ENCODE results near the gene PCYOX1L.

The PCYOX1L gene

DNA sequence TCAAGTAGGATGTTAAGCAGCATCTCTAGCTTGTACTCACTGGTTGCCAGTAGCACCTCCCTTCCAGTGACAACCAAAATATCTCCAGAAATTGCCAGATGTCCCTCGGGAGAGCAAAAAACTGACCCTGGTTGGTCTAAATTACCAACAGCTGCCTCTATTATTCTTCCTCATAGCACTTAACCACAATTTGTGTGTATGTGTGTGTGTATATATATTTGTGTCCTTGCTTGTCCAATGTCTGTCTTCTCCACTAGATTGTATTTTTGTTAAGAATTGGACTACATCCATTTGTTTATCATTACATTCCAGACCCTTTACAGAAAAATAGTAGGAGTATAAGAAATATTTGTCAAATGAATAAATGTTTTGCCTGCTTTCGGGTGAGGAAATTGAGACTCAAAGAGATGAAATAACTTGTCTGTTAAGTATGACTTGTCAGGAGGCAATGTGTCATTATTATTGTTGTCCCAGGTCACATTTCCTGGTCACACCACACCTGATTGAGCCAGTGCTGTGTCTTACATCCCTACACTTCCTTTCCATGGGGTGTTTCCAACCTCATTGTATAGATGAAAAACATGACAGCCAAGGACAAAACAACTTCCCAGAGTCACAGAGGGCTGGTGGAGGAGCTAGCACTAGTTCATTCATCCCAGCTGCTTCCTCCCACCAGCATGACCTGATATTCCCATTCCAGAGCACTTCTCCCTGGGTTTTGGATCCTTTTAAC, 24.0 kb upstream of the PCYOX1L start:
- DNase-seq = no peak

DNA sequence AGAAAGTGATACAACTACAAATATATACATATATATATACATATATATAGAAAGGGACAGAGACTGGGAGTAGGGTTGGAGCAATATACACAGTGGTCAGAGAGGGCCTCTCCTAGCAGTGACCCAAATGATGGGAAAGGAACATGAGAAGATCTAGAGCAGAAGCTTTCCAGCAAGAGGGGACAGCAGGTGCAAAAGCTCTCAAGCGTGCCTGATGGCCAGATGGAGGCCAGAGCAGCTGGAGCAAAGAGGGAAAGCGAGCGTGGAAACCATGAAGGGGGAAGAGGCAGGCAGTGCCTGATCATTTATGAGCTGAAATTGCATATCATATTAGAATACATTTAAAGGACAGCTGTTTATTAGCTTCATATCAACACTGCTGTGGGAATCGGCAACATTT, 20.1 kb upstream of the PCYOX1L start:
- DNase-seq = no peak

DNA sequence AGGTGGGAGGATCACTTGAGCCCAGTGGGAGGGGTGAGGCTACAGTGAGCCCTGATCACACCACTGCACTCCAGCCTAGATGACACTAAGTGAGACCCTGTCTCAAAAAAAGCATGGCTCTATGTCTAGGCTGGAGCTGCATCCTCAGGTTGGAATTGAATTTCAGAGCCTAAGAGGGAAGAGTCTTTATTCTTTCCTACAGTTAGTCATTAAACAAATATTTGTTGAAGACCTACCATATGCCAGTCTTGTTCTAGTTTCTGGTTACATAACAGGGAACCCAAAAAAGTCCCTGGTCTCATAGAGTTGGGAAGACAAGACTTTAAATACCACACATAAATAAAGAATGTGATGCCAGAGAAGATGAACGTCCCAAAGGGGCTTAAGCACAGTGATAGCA, 19.5 kb upstream of the PCYOX1L start:
- DNase-seq = no peak

DNA sequence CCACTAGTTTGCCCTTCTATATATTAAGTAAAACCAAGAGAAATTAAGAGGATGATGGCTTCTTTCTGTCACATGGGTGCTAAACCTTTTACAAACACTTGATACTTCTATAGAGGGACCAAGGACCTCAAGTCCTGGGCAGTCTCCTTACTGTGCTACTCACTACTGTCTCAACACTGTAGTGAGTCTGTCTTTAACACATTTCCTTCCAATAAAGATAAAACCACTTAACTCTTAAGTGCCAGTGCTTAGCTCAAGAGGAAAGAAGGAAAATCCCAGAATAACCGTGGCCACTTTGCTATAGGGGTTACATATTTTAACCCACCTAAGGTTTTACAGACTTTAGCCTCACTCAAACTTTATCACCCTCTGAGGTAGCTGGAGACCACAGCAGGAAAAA, 16.9 kb upstream of the PCYOX1L start:
- DNase-seq = no peak

DNA sequence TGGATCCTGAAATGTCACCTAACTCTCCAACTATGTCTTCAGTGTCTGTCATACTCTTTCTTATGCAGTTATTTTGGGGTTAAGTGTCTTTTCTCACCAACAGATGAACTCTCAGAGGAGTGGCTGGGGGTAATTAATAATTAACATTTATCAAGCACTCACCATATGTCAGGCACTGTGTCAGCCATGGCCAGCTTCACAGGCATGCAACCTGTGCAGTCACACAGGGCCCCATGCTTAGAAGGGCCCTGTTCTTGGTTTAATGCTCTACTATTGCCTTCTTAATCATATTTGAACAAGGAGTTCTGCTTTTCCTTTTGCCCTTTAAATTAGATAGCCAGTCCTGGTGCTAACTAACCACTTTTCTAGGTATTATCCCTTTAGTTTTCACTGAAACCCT, 16.0 kb upstream of the PCYOX1L start:
- no peak for DNase-seq

DNA sequence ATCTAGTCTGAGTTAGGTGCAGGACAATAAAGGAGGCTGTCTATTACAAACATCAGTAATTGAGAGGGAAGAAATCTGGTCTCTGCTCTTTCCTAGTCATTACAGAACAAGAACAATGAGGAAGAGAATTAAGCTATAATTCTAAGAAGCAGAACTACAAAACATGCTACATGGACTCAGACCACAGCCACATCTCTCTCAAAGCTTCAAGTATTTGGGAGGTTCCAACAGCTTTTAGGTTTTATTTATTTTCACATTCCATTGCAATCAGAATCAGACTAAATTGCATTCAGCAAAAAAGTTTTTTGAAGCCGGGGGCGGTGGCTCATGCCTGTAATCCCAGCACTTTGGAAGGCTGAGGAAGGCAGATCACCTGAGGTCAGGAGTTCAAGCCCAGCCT, 13.7 kb upstream of the PCYOX1L start:
- DNase-seq = no peak

DNA sequence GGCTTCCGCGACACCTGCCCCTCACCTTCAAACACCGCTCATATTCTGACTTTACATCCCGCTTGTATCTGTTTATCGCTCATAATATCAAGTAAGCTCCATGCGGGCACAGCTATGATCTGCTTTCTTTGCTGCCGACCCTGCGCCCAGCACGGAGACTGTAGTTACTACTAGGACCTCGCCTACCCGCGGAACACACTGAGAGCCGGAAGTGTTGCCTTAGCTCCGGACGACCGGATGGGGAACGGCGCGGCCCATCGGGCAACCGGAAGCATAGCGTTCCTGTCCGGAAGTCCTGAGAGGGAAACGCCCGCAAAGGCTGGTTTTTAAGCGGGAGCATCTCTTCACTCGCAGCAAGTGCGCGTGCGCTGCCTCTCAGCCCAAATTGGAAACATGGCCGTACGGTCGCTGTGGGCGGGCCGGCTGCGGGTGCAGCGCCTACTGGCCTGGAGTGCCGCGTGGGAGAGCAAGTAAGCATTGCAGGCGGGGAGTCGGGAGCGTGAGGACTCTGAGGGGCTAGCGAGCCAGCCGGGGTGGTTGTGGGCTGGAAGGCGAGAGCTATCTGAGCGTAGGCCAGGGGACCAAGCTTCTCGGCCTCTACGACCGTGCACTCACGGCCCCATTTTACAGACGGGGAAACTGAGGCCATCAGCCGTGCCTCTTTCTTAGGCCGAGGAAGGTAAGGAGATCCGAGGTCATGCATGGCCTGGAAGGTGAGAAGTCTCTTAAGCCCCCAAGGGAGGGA, 12.5 kb upstream of the PCYOX1L start, which contains the start of gene GRPEL2:
Gene GRPEL2 (plus strand): TSS at position 353 of the 745 bp plus-strand sequence. CDS start 41 bp downstream, at position 394.
- DNase-seq = peak; percentile 75 to 98 (median 93)

DNA sequence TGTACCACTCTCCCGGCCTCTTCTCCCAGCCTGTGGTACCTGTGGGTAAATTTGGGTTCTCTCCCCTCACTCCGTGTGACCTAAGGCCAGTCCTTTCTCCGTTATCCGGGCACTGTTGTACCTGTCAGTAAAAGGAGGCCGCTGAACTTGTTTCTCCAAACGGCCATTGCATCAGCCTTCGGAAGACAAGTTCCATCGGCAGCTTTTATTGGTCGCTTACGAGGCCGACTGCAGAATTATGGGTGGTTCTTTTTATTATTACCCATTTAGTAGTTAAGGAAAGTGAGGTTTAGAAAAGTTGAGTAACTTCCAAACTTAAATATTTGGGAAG, 12.0 kb upstream of the PCYOX1L start:
- DNase-seq = peak in 1 of 58 donors; percentile 26

DNA sequence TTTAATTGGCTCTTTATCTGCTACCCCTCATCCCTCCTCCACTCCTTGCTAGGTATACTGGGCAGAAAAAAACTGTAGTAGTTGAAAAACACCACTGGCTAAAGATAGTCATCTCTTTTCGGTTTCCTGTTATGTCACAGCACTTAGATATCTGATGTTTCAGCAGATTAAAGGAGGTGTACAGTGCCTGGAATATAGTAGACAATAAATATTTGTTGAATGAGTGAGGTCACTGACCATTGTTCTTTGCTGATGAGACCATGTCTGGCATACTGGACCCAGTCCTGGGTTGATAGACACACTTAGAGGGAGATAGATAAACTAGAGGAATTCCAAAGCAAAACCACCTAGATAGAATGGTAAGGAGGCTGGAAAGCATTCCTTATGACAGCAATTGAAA, 9.3 kb upstream of the PCYOX1L start:
- DNase-seq = no peak

DNA sequence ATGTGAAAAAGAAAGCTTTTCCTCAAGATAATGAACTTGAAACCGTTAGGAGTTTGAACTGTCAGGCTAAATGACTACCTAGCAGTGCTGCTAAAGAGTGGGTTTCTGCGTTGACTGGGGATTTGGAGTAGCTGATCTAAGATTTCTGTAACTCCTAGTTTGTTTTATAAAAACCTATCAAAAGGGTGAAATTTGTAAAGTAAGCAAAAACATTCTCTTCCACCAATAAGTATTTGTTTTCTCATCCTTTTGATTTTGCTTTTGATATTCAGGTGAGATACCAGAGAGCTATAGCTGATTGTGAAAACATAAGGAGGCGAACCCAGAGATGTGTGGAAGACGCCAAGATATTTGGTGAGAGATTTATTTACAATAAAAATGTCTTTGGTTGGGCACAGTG, 8.5 kb upstream of the PCYOX1L start:
- no peak for DNase-seq

DNA sequence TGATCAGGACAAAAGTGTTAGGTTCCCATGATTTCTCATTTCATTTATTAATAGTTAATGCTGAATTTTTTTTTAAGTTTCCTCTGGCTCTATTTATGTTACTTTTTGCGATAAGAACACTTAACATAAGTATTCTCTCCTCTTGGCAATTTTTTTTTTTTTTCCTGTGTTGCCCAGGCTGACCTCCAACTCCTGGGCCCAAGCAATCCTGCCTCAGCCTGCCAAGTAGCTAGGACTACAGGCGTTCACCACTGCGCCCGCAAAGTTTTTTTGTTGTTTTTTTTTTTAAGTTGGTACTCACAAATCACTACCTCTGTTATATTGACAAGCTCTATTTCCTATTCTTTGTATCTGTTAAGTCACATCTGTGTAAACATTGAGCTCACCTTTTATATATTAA, 5.7 kb upstream of the PCYOX1L start:
- no peak for DNase-seq

DNA sequence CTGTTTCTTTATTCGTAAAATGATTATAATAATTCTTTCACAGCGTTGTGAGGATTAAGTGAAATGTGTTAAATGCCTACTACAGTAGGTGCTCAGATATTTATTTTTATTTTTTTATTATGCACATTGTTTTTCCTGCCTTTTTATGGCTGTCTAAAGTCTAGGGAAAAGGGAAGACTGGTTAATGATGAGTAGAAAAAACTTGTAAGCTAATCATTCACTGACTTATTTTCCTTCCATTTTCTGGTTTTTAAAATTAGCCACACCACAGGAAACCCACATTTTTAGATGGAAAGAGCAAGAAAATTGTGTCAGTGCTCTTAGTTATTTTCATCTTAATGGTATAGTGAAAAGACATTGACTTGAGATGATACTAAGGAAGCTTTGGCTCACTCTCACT, 3.9 kb upstream of the PCYOX1L start:
- DNase-seq = no peak

DNA sequence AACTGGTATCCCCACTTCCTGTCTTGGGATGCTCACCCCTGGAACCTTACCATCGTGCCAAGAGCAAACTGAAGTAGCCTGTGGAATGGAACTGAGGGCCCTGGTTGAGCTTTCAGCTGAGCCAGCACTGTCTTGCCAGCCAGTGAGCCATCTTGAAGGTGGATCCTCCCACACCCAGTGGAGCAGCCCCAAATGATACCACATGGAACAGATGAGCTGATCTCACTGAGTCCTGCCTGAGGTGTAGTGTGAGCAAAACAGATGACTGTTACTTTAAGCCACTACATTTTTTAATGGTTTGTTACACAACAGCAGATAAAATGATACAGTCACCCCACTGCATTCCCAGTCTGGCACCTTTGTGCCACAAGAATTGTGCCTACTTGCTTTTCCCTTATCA, 2.2 kb upstream of the PCYOX1L start:
- no peak for DNase-seq

DNA sequence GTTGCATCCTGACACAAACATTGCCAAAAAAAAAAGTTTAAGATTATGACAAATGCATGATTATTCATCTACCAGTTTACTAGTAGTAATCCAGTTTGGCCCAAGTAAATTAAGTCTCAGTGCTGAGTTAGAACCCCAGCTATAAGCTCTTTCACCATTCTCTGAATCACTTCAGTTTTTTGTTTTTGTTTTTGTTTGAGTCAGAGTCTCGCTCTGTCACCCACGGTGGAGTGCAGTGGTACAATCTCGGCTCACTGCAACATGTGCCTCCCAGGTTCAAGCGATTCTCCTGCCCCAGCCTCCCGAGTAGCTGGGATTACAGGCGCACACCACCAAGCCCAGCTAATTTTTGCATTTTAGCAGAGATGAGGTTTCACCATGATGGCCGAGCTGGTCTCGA, 1.5 kb upstream of the PCYOX1L start:
- DNase-seq = no peak

DNA sequence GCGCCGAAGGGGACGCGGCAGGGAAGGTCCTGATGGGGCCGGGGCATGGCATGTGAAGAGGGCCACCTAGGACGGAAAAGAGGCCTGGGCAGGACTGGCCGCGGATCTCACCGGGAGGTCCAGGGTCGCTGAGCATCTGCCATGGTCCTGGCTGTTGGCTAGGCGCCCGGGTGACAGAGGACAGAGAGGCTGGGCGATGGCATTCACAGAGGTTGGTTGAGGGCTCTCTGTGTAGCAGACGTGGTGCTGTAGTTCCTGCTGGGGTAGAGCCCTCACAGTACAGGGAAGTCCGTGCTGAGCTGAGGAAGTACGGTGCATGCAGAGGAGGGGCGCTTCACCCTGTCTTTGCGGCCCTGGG, 427 bp downstream of the PCYOX1L start:
- DNase-seq = peak in 31 of 58 donors; percentile 19 to 78 (median 52)

DNA sequence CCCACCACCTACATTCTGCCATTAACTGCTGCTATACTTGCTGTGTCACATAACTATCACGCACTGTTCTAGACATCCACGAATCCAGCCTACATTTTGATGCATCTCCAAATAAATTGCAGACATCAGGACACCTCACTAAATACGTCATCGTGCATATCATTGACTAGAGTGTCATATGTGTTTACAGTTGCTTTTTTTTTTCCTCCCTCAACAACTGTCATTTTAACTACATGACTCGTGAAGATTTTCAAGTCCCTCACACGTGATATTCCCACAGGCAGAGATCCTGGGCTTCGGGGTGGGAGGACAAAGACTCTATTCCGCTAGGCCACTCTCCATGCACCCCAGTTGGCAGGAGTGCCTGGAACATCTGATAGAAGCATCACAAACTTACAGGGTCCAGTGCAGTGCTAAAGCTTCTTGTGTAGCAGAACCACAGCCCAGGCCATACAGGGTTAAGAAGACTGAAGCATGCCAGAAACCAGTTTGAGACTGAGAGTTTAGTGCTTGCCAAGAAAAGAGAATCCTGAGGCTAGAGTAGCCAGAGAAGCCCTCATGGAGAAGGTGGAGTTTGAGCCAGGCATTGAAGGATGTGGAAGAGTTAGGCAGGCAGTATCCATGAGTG, 1.1 kb downstream of the PCYOX1L start:
- peak in 11 of 58 donors; percentile 11 to 44 (median 23) for DNase-seq

DNA sequence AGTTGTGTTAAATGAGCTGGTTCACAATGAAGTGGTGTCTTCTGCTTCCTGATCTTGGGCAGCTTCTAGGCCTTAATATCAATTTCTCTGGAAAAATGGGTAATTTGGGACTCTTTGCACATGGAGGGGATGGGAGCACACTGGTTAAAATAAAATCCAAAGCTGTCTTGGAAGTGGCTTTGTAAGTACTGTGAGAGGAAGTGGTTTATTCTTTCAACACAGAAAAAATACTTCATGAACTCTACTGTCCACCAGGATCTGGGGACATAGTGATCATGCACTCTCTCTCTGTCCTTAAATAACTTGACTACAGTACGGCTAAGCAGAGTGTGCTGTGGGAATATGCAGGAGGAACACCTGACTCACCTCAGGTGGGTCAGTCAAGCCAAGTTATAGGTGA, 2.4 kb downstream of the PCYOX1L start:
- DNase-seq = no peak

DNA sequence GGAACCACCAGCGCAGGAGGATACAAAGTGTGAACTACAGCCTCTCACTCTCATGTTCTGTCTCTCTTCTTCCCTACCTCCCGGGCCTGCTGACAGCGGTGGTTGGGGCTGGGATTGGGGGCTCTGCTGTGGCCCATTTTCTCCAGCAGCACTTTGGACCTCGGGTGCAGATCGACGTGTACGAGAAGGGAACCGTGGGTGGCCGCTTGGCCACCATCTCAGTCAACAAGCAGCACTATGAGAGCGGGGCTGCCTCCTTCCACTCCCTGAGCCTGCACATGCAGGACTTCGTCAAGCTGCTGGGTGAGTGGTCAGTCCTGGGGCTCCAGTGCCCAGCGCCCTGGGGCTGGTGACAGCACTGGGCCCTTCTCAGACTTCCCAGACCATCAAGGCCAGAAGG, 4.7 kb downstream of the PCYOX1L start:
- no peak for DNase-seq

DNA sequence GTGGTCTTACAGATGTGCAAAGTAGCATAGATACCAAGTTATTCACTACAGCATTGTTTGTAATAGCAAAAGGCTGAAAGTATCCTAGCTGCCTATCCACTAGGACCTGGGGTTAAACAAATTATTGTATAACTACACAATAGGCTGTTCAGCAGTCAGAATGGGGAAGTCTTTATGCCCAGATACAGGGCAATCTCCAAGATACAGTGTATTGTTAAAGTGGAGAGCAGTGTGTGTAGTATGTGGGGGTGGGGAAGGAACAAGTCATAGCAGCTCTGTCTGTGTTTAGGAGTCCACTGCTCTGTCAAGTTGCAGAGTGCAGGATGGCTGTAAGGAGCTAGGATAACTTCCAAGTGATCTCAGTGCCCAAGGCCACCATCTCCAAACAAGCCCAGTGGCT, 5.5 kb downstream of the PCYOX1L start:
- no peak for DNase-seq

DNA sequence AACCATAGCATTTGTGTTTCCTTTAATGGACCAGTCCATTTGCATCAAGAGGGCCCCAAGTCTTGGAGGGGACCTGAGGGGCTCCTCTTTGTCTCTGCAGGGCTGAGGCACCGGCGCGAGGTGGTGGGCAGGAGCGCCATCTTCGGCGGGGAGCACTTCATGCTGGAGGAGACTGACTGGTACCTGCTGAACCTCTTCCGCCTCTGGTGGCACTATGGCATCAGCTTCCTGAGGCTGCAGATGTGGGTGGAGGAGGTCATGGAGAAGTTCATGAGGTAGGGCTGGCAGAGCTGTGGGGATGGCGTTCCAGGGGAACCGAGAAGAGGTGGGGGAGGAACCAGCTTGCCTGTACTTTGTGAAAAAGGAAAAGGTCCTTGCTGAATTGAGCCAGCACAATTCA, 6.1 kb downstream of the PCYOX1L start:
- no peak for DNase-seq

DNA sequence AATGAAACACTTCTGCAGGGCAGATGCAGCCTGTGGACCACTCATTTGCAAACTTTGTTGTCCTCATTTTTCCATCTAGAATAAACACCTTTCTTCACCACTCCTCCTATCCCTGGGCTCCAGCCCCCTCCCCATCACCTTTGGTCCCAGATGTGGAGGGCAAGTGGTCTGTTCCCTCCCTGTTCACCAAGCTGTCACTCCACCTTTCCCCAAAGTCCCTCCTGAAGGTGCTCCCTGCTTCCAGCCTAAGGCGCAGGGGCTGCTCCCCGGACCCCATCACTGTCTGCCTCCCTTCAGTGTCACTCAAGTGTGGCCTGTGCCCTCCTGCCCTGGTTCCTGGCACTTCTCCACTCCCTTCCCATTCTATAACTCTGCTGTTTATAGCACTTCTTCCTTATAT, 6.9 kb downstream of the PCYOX1L start:
- no peak for DNase-seq

DNA sequence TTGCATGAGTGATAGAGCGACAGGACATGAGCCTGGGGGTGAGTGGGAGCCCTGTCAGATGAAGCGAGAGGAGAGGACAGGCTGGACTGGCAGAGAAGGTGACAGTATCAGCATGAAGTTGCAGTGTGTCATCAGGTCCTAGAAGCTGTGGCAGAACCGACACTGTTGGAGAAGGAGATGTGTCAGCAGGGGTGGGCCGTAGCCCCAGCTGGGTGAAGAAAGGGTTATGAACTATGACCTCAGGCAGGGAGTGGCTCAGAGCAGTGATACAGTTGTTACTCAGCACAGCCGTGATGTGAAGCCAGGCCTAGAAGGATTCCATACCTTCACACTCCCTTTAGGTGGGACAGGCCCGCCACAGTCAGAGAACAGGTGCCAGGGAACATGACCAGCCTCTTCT, 7.6 kb downstream of the PCYOX1L start:
- no peak for DNase-seq
